Psoas muscle (tissue), 8 donors: ENCODE data around the gene GRIN2A. TPM values are rescaled to one million over a fixed set of nuclear protein-coding genes. Genes with fewer than 3 reads are reported as not detected.

Source experiments
- ATAC-seq, 4 donors: fragments of 200-7000 bp; cut with Tn5 transposase; one replicate each; pipeline ENCODE4 v1.9.1; 2020; ENCODE audit warnings: moderate library complexity in 3 of 4, mild to moderate bottlenecking in 2 of 4
- DNase-seq, 2 donors: peaks; one replicate each; pipeline ENCODE4 v3.0.0-alpha.2; 2020
- H3K27ac ChIP-seq: fragments of 200-600 bp; one replicate; pipeline ENCODE4 v1.8.0; 2022
- H3K27me3 ChIP-seq, 3 donors: fragments of 200-600 bp in 1 of 3; one replicate each; pipeline versions ENCODE4 v1.6.1 to v1.8.0; 2013 to 2022; ENCODE audit warnings: low read length in 2 of 3, mild to moderate bottlenecking in 2 of 3, moderate library complexity in 1 of 3; ENCODE audit not compliant: insufficient read depth in 3 of 3
- H3K36me3 ChIP-seq, 2 donors: fragments of 200-600 bp in 1 of 2; one replicate each; pipeline versions ENCODE4 v1.6.1 to v1.8.0; 2013 to 2022; ENCODE audit warnings: low read depth in 1 of 2, mild to moderate bottlenecking in 1 of 2, moderate library complexity in 1 of 2; ENCODE audit not compliant: insufficient read depth in 1 of 2
- H3K4me1 ChIP-seq: fragments of 200-600 bp; one replicate; pipeline ENCODE4 v1.8.0; 2022
- H3K4me3 ChIP-seq: fragments of 200-600 bp; one replicate; pipeline ENCODE4 v1.8.0; 2022; ENCODE audit warnings: mild to moderate bottlenecking
- H3K9me3 ChIP-seq: fragments of 200-600 bp; one replicate; pipeline ENCODE4 v1.8.0; 2022
- CTCF ChIP-seq: fragments of 200-600 bp; IDR thresholded peaks from one replicate; pipeline ENCODE4 v1.8.0; 2022; ENCODE audit warnings: antibody characterized with exemption
- WGBS, 3 donors: extraction: QIAGEN DNeasy Blood & Tissue Kit; methylation state at CpG; one replicate each; pipeline versions ENCODE4 v1.1.6 to v1.1.7; 2013; 5-methylcytosine and 5-hydroxymethylcytosine counted together
- intact Hi-C, 2 donors: fragments of 100-400 bp; cut with DNase I; formaldehyde crosslinking; loops; one replicate each; pipeline versions ENCODE4 v1.11.0 to v1.14.2; 2022
- polyA plus RNA-seq, 3 donors: library from polyadenylated mRNA; stranded (reverse); fragments of 200-250 nt; gene quantifications; one replicate each; pipeline ENCODE4 v1.2.3, GENCODE V29; 2013
- total RNA-seq, 4 donors: library from RNA; stranded (reverse); fragmentation: NEBNext Ultra II Directional in 2 of 4; extraction: Animal tissue kit (Norgen Biotek cat#: 25700) in 2 of 4; gene quantifications; one replicate each; pipeline versions ENCODE4 v1.2.1 to v1.2.4, GENCODE V29; 2021 to 2023
- donor health status: healthy with polysubstance abuse.
- donor health status: DM: no; HTN: no; CAD: no; lungs with moderate emphysema.
- donor health status: Bipolar disorder and iron deficiency.
- donor health status: healthy.
- donor health status: DM: yes; HTN: yes; CAD: no.
- donor health status: DM: no; HTN: no; CAD: no.
- donor health status: DM: no; HTN: no; CAD: no.
- donor health status: DM: yes; HTN: yes; CAD: no.

GRIN2A gene
- total and polyA plus RNA-seq, 7 donors = 0.01 to 0.62 (median 0.17) TPM; not detected in 2

- WGBS, 3 donors = 30 to 65% (median 38%) methylated on average over 4 of the region's 4 CpGs
- Histone ChIP-seq H3K4me1 (no peaks in the 10 kb centered on the region), H3K36me3 (no peaks in the 10 kb centered on the region), H3K9me3 (no peaks in the 10 kb centered on the region), H3K4me3 (no peak overlapping the region), H3K27me3 (peaks cover 0 to 4% (median under 1%) of the 10 kb centered on the region in 3 donors), H3K27ac (no peak overlapping the region)
- ATAC-seq (no peak), DNase-seq (no peak)
- TF ChIP-seq CTCF = no peak
- intact Hi-C loops = no loop called here
Observed at GRCh38 chr16:10067406-10067805, 114.8 kb downstream of the GRIN2A start.

GRCh38 chr16:10065019-10065418, 117.2 kb downstream of the GRIN2A start:
- 51 to 68% (median 56%) methylated on average over 4 of the region's 4 CpGs for WGBS, 3 donors
- intact Hi-C loops = no loop called here

GRCh38 chr16:10048850-10049249, 133.4 kb downstream of the GRIN2A start:
- no peak for TF ChIP-seq CTCF

More at GRCh38 chr16:10065019-10065418, 117.2 kb downstream of the GRIN2A start:
- DNase-seq = no peak
- Histone ChIP-seq H3K27me3 (peaks cover 0 to 5% (median 2%) of the 10 kb centered on the region in 3 donors), H3K27ac (no peak overlapping the region), H3K4me1 (no peaks in the 10 kb centered on the region), H3K4me3 (no peak overlapping the region), H3K9me3 (no peaks in the 10 kb centered on the region), H3K36me3 (no peaks in the 10 kb centered on the region)
- no peak for ATAC-seq
- TF ChIP-seq CTCF = no peak

GRCh38 chr16:10045947-10046346, 136.3 kb downstream of the GRIN2A start:
- no peaks in the 10 kb centered on the region for H3K4me1 ChIP-seq
- H3K27ac ChIP-seq = no peak overlapping the region
- H3K27me3 ChIP-seq = peaks cover 0 to 5% (median 0%) of the 10 kb centered on the region in 3 donors
- 81 to 88% (median 81%) methylated on average over 4 of the region's 4 CpGs for WGBS, 3 donors
- no peak for TF ChIP-seq CTCF
- no peaks in the 10 kb centered on the region for H3K9me3 ChIP-seq
- intact Hi-C loops = no loop called here
- H3K36me3 ChIP-seq = no peaks in the 10 kb centered on the region
- DNase-seq (no peak), ATAC-seq (no peak)
- no peak overlapping the region for H3K4me3 ChIP-seq

More at GRCh38 chr16:10048850-10049249, 133.4 kb downstream of the GRIN2A start:
- intact Hi-C loops = no loop called here
- no peak for DNase-seq
- Histone ChIP-seq H3K27ac (no peak overlapping the region), H3K36me3 (no peaks in the 10 kb centered on the region), H3K4me1 (no peaks in the 10 kb centered on the region), H3K4me3 (no peak overlapping the region), H3K27me3 (no peaks in the 10 kb centered on the region), H3K9me3 (no peaks in the 10 kb centered on the region)
- WGBS, 3 donors = 56 to 60% (median 59%) methylated on average over 4 of the region's 4 CpGs
- no peak for ATAC-seq

GRCh38 chr16:10045291-10045775, 136.9 kb downstream of the GRIN2A start:
- Histone ChIP-seq H3K36me3 (no peaks in the 10 kb centered on the region), H3K9me3 (no peaks in the 10 kb centered on the region), H3K27ac (no peak overlapping the region), H3K27me3 (peaks cover 0 to 11% (median 0%) of the 10 kb centered on the region in 3 donors), H3K4me3 (no peak overlapping the region), H3K4me1 (no peaks in the 10 kb centered on the region)
- TF ChIP-seq CTCF = no peak
- intact Hi-C loops = no loop called here
- DNase-seq = no peak
- 40 to 44% (median 41%) methylated on average over 5 of the region's 5 CpGs for WGBS, 3 donors
- ATAC-seq = no peak
